Loucy (cell line): ENCODE results near the gene DIABLO.

Source experiments
- CTCF ChIP-seq: fragments of 200-600 bp; sonication (generic); conservative IDR thresholded peaks from 2 replicates; pipeline ENCODE4 v1.5.1; 2014; ENCODE audit warnings: mild to moderate bottlenecking, antibody characterized with exemption, low read length
- EZH2phosphoT487 ChIP-seq: fragments of 200-600 bp; IDR thresholded peaks from 2 replicates; pipeline ENCODE4 v1.6.1; 2018; ENCODE audit warnings: antibody characterized with exemption, mild to moderate bottlenecking, moderate library complexity, borderline replicate concordance

GRCh38 chr12:122230798-122231197 lies 4.9 kb upstream of the DIABLO start:
- TF ChIP-seq CTCF (no peak), EZH2phosphoT487 (no peak)
